Stimulated activated CD4-positive, alpha-beta T cell treated with anti-CD3 and anti-CD28 coated beads, Interleukin-12 subunit alpha, Interleukin-12 subunit beta, amount 100 ng/mL, for 48 hours (primary cell): ENCODE measurements around the gene INKA2.
A peak's percentile ranks its signal among the peaks of the same experiment; 100 is the strongest.
"Not testable (repeated sequence)": the region's sequence is repeated elsewhere in the genome, so short reads cannot be mapped to it uniquely, and the experiment has no call there.

Experiments used
- DNase-seq, 3 donors: peaks; one replicate each; pipeline ENCODE4 v3.0.0-alpha.2; 2020; ENCODE audit warnings: low read depth in 2 of 3, low spot score in 1 of 3

INKA2 gene

DNA sequence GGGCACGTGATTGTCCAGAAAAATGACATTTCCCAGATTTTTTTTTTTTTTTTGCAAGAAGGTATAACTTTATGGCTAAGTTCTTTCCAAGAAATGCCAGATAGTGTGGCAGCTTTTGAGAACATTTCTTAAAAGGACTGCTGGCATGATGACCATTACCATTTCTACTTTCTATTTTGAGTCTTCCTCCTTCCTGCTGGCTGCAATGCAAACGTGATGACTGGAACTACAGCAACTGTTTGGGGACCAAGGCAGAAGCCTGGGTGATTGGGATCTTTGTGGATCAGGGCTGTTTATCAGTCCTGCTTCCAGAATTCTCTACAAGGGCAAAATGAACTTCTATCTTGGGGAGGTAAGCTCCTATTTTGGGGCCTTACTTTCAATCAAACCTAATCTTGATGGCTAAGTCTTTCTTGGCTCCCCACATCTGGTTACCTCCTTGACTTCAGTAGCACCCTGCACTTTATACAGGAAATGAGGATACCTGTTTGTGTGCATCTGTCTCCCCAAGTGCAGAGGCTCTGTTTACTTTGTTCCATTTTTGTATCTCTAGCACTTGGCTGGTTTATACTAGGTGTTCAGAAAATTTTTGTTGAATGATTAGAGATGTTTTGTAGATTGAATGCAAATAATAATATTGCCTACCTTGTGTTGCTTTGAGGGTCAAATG, 12.8 kb upstream of the INKA2 start:
- DNase-seq: no peak

- no peak for DNase-seq
These were observed 11.7 kb upstream of the INKA2 start for GRCh38 chr1:111750856-111751255.

DNA sequence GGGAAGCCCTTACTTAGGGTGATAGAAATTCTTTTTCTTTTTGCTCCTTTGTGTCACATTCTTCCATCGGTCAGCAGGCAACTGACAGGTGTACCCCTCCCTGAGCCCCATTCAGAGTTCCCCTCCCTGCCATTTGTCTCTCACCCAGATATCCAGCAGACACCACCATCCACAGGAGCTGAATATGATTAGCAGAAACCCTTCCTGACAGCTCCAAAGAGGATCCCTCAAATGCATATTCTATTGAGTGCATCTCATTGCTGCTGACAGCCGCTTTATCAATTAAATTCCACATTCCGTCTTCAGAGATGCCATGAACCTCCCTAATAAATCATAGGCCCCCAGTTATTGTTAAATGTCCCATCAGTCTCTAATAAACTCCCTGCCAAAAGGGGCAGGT, 10.4 kb upstream of the INKA2 start:
- DNase-seq: no peak

GRCh38 chr1:111747947-111748346, 8.8 kb upstream of the INKA2 start:
- no peak for DNase-seq

DNA sequence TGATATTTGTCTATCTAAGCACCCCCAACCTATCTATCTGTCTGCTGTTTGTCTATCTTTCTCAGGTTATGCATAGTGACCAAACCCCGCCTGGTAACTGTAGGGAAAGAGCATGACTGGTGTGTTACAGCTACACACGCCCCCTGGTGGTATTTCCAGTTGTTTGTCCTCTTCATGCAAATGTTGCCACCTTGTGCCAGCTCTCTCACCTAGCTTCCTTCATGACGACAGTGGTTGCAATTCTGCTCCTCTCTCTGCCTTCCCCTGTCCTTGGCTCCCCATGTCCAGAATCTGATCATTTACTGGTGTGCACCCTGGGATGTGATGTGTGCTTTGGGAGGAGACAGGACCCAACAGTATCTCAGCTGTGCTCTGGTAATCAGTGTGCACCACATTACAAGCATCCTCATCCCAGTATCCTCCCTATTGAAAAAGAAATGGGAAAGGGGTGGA, 8.1 kb upstream of the INKA2 start:
- DNase-seq: peak; percentile 57 to 80 (median 63)

GRCh38 chr1:111746614-111746999, 7.4 kb upstream of the INKA2 start:
- no peak for DNase-seq

- no peak for DNase-seq
These were observed 6.7 kb upstream of the INKA2 start for GRCh38 chr1:111745675-111746613.

GRCh38 chr1:111743679-111744101, 4.5 kb upstream of the INKA2 start:
- no peak for DNase-seq

- DNase-seq: no peak
These were observed 3.8 kb upstream of the INKA2 start for GRCh38 chr1:111742938-111743549.

GRCh38 chr1:111742292-111742691, 3.1 kb upstream of the INKA2 start:
- DNase-seq: not testable (repeated sequence)

DNA sequence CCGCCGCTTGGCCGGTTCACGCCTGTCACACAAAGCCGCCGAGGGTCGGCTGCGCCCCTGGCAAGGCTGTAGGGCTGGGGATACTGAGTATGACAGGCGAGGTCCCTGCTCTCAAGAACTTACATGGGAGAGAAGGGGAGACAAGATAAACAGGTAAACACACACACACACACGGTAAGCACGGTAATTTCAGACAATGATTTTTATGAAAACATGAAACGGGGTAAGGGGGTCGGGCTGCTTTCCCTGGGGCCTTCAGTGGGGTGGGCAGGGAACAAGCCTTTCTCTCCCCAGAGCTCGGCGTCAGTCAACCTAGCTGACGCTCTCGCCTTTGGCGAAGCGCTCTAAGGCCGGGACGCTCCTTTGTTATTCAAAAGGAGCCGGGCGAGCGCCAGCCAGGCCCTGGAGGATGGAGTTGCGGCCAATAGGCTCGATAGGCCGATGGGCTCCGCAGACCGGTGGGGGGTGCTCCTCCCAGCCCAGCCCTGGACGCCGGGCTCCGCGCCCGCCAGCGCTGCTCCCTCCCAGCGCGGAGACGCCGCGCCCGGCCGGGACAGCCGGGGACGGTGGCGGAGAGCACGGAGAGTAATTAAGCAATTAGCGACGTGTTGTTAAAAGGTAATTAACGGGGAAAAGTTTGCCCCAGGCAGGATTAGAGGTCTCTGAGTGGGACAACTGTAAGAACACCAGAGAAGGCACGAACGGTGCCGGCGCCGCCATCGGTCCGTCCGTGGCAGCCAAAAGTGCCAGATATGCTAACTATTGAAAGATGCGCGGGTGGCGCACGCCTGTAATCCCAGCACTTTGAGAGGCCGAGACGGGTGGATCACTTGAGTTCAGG, 950 bp upstream of the INKA2 start:
- DNase-seq: no peak

- peak in 1 of 3 donors; percentile 38 for DNase-seq
These were observed 580 bp downstream of the INKA2 start for GRCh38 chr1:111738436-111739193.

GRCh38 chr1:111738133-111738435, 1.1 kb downstream of the INKA2 start:
- no peak for DNase-seq

GRCh38 chr1:111737216-111738132, 1.7 kb downstream of the INKA2 start:
- DNase-seq: no peak

DNA sequence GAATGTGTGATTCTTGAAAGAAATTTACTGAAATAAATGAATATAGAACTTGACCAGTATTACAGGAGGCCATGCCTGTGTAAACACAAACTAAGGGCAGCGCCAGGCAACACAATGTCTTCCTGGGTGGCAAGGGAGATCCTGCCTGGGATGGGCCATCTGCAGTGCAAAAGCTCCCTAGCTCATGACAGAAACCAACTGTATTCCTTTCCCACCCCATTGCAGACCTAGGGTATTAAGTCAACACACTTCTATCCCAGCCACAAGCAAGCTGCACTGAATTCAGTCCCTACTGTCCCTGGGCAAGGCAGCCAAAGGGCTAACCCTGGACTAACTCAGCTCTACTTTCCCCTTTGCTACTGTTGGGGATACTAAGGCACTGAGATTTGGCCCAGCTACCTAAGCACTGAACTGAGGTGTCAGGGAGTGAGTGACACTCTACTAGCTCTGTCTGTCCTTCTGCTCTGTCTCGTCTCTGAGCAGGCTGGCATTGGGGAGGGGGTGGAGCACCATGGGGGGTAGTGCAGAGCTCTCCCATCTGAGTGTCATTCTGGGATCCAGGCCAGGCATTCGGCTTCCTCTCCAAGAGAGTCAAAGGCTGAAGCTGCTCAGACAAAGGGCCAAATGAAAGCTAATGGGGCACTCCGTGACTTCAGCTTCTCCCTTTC, 2.5 kb downstream of the INKA2 start:
- DNase-seq: no peak

GRCh38 chr1:111735858-111736544, 3.2 kb downstream of the INKA2 start:
- no peak for DNase-seq

DNA sequence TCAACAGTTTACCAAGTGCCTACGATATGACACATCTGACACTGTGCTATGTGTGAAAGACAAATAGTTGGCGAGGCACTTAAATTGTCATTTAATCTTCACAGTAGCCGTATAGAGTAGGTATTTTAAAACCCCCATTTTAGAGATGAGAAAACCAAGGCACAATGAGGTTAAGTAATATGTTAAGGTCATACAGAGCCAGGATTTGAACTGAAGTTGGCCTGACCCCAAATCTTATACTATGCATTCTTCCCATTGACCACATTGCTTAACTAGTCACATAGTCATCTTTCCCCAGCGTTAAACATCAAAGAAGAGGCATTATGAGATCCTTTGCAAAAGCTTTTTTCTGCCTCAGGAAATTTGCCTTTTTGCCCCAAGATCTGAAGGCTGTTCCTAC, 3.9 kb downstream of the INKA2 start:
- DNase-seq: no peak

- DNase-seq: no peak
These were observed 4.3 kb downstream of the INKA2 start for GRCh38 chr1:111734856-111735255.
